Adrenal gland (tissue), 12 donors: ENCODE results near the gene ODR4. TPM values are rescaled to one million over a fixed set of nuclear protein-coding genes. Genes with fewer than 3 reads are reported as not detected.

Experiments
- DNase-seq, 7 donors: peaks; one replicate each; pipeline ENCODE4 v3.0.0-alpha.2; 2019 to 2020
- H3K27ac ChIP-seq, 5 donors: fragments of 200-600 bp; sonication (generic) in 4 of 5; 1 replicate in 3 of 5; 2 replicates in 2 of 5; pipeline versions ENCODE4 v1.5.1 to v1.8.0; 2016 to 2020; ENCODE audit warnings: mild to moderate bottlenecking in 1 of 5
- H3K27me3 ChIP-seq: fragments of 200-600 bp; 2 replicates; pipeline ENCODE4 v1.8.0; 2021
- H3K36me3 ChIP-seq, 2 donors: fragments of 200-600 bp; replicated peaks in 1 of 2; 1 replicate in 1 of 2; 2 replicates in 1 of 2; pipeline versions ENCODE4 v1.5.1 to v1.8.0; 2018 to 2022
- H3K4me1 ChIP-seq, 2 donors: fragments of 200-600 bp; replicated peaks in 1 of 2; 1 replicate in 1 of 2; 2 replicates in 1 of 2; pipeline versions ENCODE4 v1.5.1 to v1.8.0; 2018 to 2021
- H3K4me3 ChIP-seq, 4 donors: fragments of 200-600 bp; sonication (generic) in 3 of 4; one replicate each; pipeline ENCODE4 v1.5.1; 2016 to 2018
- H3K9me3 ChIP-seq, 3 donors: fragments of 200-600 bp; sonication (generic) in 1 of 3; replicated peaks in 1 of 3; 1 replicate in 2 of 3; 2 replicates in 1 of 3; pipeline versions ENCODE4 v1.5.1 to v1.8.0; 2016 to 2021
- CTCF ChIP-seq, 6 experiments: fragments of 450-650 bp in 4 of 6; fragments of 200-600 bp in 2 of 6; sonication (generic) in 1 of 6; IDR thresholded peaks; 1 replicate in 5 of 6; 2 replicates in 1 of 6; pipeline versions ENCODE4 v1.5.1 to v1.8.0; 2016 to 2021; ENCODE audit warnings: antibody characterized with exemption in 6 of 6, mild to moderate bottlenecking in 2 of 6, moderate library complexity in 1 of 6
- POLR2A ChIP-seq, 2 donors: fragments of 450-650 bp; IDR thresholded peaks; one replicate each; pipeline ENCODE4 v1.6.1; 2017; ENCODE audit warnings: antibody characterized with exemption in 2 of 2, mild to moderate bottlenecking in 2 of 2, moderate library complexity in 1 of 2
- WGBS, 4 donors: extraction: QIAGEN DNeasy Blood & Tissue Kit in 2 of 4; methylation state at CpG; one replicate each; pipeline versions ENCODE4 v1.1.5 to v1.1.7; 2013 to 2017; 5-methylcytosine and 5-hydroxymethylcytosine counted together
- intact Hi-C, 2 donors: fragments of 100-400 bp; cut with DNase I; formaldehyde crosslinking; loops; one replicate each; pipeline versions ENCODE4 v1.14.1 to v1.15.0; 2022 to 2023
- polyA plus RNA-seq, 3 donors: library from polyadenylated mRNA; stranded (reverse); fragments of 200-250 nt in 2 of 3; fragments of 350-450 nt in 1 of 3; fragmentation: Illumina TruSeq in 1 of 3; extraction: RNeasy Lipid Tissue Mini Kit (QIAGEN cat#74804) in 1 of 3; gene quantifications; one replicate each; pipeline ENCODE4 v1.2.3, GENCODE V29; 2013 to 2014
- total RNA-seq, 9 donors: library from RNA; depleted of rRNA in 4 of 9; stranded (reverse); fragments of >200 nt in 4 of 9; fragments of 120-200 nt in 1 of 9; fragmentation: NEBNext Ultra II Directional in 1 of 9; extraction: Animal tissue kit (Norgen Biotek cat#: 25700) in 1 of 9; gene quantifications; one replicate each; pipeline versions ENCODE4 v1.1.0 to v1.2.4, GENCODE V29; 2013 to 2023
- donor health status: healthy with polysubstance abuse.
- donor health status: Bipolar disorder and iron deficiency.
- donor health status: DM: yes; HTN: yes; CAD: no.
- donor health status: DM: no; HTN: no; CAD: no.
- donor health status: DM: no; HTN: no; CAD: no.
- donor health status: DM: yes; HTN: yes; CAD: no.

ODR4 gene
- total and polyA plus RNA-seq, 12 donors, result 15.6 to 46.3 (median 24.0) TPM

DNA sequence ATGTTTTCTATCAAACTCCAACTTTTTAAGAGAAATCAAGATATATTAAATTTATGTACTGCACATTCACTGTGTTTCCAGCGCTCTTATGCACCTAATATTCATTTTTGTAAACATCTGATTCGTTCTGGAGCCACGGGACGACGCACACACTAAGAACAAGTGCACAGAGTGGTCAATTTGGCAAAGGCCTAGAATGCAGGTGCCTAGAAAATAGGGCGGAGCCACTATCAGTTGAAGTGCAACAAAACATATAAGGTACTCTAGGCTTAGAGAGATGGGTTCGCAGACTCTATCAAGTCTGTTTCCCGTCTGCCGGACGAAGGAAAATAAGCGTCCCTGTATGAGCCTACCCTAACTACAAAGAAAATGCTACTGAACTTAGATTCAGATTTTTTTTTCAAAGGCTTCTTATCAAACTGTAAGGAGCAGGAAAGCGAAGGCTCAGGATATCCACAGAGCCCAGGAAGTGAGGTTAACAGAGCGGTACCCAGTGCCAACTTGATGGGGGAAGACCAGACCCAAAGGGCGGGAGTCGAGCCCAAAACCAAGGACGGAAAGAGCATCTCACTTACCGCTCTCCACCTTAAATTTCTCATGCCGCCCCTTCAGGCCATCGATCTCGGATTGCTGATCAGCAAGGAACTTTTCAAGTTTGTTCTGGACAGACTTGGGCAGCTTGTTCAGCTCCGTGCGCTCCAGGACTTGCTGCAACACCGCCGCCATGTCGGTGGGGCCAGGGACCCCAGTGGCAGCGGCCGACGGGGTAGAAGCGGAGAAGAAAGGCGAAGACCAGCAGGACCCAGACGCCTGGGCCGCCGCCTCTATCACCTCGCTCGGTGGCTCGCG is 1.1 kb upstream of the ODR4 start:
- peak overlapping the region; percentile 64 to 98 (median 94) for H3K27ac ChIP-seq
- 0 to 1% (median 0%) methylated on average over 19 to 37 of the region's 37 CpGs for WGBS, 4 donors
- no peak for TF ChIP-seq CTCF (IDR thresholded peaks at IDR 0.05)
- H3K9me3 ChIP-seq, result no peaks in the 10 kb centered on the region
- H3K4me3 ChIP-seq, result peak overlapping the region; percentile 28 to 88 (median 81)
- peak; percentile 15 to 74 (median 51) for DNase-seq
- intact Hi-C loops, result no loop called here
- H3K4me1 ChIP-seq, result peaks cover 18 to 25% of the 10 kb centered on the region in 2 donors
- no peaks in the 10 kb centered on the region for H3K27me3 ChIP-seq
- H3K36me3 ChIP-seq, result peaks cover 0 to 27% of the 10 kb centered on the region in 2 donors

DNA sequence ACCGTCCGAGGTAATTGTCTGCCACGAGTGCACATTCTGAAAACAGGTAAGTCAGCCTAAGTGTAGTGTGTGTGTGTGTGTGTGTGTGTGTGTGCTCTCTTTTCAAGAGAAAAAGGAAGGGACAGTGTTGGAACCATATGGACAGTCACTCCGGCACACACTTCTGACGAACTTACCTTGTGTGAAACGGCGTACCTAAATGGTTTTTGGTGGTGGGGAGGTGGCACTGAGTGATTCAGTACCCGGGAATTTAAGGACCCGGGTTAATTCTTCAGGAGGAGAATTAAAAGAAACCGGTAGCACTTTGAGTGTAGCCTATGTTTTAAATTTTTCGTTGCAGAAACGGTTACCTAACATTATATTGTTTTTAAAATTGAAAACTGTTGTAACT is 286 bp downstream of the ODR4 start:
- WGBS, 4 donors, result 0 to 1% (median 0%) methylated on average over 10 to 12 of the region's 12 CpGs
- peaks cover 18 to 25% of the 10 kb centered on the region in 2 donors for H3K4me1 ChIP-seq
- TF ChIP-seq POLR2A (IDR thresholded peaks at IDR 0.05) (peak in 1 of 2 donors; percentile 65), CTCF (IDR thresholded peaks at IDR 0.05) (no peak)
- H3K36me3 ChIP-seq, result peaks cover 0 to 19% of the 10 kb centered on the region in 2 donors
- intact Hi-C loops, result no loop called here
- no peaks in the 10 kb centered on the region for H3K9me3 ChIP-seq
- H3K27me3 ChIP-seq, result no peaks in the 10 kb centered on the region
- no peak for DNase-seq
- H3K4me3 ChIP-seq, result peak overlapping the region in 3 of 4 donors; percentile 7 to 88 (median 81)
- peak overlapping the region; percentile 64 to 98 (median 94) for H3K27ac ChIP-seq

GRCh38 chr1:186386725-186387383 is 11.2 kb downstream of the ODR4 start:
- no peak overlapping the region for H3K4me3 ChIP-seq
- peaks cover 0 to 36% of the 10 kb centered on the region in 2 donors for H3K36me3 ChIP-seq
- no peaks in the 10 kb centered on the region for H3K9me3 ChIP-seq
- H3K4me1 ChIP-seq, result no peaks in the 10 kb centered on the region
- 94 to 96% (median 95%) methylated on average over 3 of the region's 3 CpGs for WGBS, 4 donors
- H3K27ac ChIP-seq, result no peak overlapping the region
- intact Hi-C loops, result no loop called here
- TF ChIP-seq POLR2A (IDR thresholded peaks at IDR 0.05) (no peak), CTCF (IDR thresholded peaks at IDR 0.05) (no peak)
- no peak for DNase-seq
- H3K27me3 ChIP-seq, result no peaks in the 10 kb centered on the region

DNA sequence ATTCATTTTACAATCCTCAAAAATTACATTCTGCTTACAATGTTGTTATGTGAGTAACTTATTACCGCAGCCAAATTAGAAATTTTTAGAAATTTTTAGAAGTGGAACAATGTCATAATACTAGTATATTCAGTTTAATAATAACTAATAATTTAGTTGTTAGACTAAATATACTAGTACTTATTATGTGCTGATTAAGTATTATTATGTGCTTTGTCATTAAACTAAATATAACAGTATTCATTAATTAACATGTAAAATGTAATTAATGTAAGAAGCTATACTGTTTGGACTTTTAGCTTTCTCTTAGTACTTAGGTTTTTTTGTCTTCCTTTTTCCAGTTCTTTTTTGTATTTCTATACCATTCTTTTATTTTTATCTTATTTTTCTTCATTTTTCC is 15.3 kb downstream of the ODR4 start:
- 95 to 96% (median 96%) methylated on average over 1 of the region's 1 CpG for WGBS, 4 donors
- intact Hi-C loops, result no loop called here
- Histone ChIP-seq H3K27ac (no peak overlapping the region), H3K4me3 (no peak overlapping the region), H3K27me3 (no peaks in the 10 kb centered on the region), H3K36me3 (peaks cover 0 to 60% of the 10 kb centered on the region in 2 donors), H3K9me3 (no peaks in the 10 kb centered on the region), H3K4me1 (no peaks in the 10 kb centered on the region)
- TF ChIP-seq CTCF (IDR thresholded peaks at IDR 0.05) (no peak), POLR2A (IDR thresholded peaks at IDR 0.05) (no peak)
- no peak for DNase-seq
